NCI-H128 (cell line): ENCODE measurements around the gene HSPG2.
"Not testable (repeated sequence)": the region's sequence is repeated elsewhere in the genome, so short reads cannot be mapped to it uniquely, and the experiment has no call there.

Experiments
- DNase-seq: peaks from one replicate; lab custom pipeline; 2025; ENCODE audit not compliant: unreplicated experiment; lab: John Stamatoyannopoulos, UW

The HSPG2 gene

GRCh38 chr1:21956720-21957552 lies 19.8 kb upstream of the HSPG2 start:
- no peak for DNase-seq

GRCh38 chr1:21955501-21956281 lies 18.6 kb upstream of the HSPG2 start:
- DNase-seq, result no peak

DNA sequence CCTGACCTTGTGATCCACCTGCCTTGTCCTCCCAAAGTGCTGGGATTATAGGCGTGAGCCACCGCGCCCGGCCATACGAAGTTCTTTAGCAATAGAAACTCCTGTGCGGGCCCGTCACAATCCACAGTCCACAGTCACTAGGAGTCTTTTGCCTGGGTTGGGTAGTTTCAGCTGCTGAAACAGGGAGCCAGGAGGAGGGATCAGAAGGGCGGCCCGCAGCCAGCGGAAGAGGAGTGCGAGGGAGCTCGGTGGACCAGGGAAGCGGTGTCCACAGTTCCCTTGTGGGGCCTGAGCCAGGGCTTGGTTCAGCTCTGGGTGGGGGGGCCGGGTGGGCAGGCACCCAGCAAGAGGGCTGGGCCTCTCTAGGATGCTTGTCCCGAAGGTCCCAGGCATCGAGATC lies 17.9 kb upstream of the HSPG2 start:
- no peak for DNase-seq

GRCh38 chr1:21952786-21953520 lies 15.8 kb upstream of the HSPG2 start:
- DNase-seq, result no peak

- DNase-seq, result no peak
Observed at GRCh38 chr1:21951226-21951870, 14.2 kb upstream of the HSPG2 start.

- DNase-seq, result no peak
Observed at GRCh38 chr1:21950734-21951133, 13.6 kb upstream of the HSPG2 start.

GRCh38 chr1:21946836-21947587 lies 9.9 kb upstream of the HSPG2 start:
- DNase-seq, result no peak

DNA sequence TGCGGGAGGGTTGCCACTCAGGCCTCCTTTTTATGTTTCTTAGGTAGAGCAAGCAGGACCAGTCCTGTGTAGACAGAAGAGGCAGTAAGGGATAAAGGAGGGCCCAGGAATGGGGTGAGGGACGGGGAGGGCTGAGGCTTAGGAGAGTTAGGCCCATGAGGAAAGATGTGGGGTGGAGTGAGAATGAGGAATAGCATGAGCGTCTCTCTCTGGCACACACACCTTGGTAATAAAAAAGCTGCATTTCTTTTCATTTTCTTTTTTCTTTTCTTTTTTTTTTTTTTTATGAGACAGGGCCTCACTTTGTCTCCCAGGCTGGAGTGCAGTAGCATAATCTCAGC lies 7.6 kb upstream of the HSPG2 start:
- no peak for DNase-seq

DNA sequence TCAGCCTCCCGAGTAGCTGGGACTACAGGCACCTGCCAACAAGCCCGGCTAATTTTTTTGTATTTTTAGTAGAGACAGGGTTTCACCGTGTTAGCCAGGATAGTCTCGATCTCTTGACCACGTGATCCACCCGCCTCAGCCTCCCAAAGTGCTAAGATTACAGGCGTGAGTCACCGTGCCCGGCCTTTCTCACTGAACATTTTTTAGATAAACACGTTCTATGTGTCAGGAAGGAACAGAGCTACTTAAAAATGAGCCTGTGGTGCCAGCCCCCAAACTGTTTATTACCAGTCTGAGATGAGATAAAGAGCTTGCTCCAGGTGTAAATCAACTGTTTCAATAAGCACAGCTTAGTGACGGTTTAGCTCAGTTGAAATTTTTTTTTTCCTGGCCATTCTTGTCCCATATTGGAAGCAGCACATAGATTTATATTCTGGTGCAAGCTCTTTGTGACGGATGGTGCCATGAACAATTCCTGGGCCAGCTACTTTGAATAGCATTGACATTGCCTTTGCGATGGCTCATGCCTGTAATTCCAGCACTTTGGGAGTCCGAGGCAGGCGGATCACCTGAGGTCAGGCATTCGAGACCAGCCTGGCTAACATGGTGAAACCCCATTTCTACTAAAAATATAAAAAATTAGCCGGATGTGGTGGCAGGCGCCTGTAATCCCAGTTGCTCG lies 6.0 kb upstream of the HSPG2 start:
- DNase-seq, result not testable (repeated sequence)

- DNase-seq, result no peak
Observed at GRCh38 chr1:21942464-21942863, 5.4 kb upstream of the HSPG2 start.

DNA sequence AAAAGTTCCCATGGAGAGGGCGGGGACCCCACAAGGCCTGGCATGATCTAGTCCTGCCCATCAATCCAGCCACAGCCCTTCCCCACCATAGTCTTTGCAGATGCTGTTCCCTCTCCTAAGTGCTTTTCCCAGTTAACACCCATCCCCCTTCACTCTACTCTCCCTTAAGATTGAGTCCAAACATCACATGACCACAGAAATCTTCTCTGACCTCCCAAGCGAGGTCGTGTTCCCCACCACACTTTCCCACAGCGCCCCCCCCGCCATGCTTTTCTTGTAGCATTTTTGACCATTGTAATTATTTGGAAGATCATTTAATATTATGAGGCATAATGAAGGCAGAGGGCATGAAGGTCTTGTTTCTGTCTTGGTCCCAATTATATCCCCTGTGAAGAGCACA lies 4.3 kb upstream of the HSPG2 start:
- no peak for DNase-seq

DNA sequence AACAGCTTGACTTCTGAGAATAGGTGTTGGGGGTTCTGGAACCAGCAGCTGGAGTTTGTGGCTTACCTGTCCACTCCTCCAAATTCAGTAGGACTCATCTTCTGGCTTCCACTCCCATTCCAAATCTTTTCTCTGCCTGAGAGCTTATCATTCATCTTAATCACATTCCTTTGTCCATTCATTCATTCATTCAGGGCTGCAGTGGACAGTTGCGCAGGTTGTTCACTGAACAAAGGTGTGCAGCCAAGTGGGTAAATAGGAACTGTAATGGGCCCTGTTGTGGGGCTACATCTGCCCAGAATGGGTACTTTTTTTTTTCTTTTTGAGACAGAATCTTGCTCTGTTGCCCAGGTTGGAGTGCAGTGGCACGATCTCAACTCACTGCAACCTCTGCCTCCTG lies 3.4 kb upstream of the HSPG2 start:
- no peak for DNase-seq

DNA sequence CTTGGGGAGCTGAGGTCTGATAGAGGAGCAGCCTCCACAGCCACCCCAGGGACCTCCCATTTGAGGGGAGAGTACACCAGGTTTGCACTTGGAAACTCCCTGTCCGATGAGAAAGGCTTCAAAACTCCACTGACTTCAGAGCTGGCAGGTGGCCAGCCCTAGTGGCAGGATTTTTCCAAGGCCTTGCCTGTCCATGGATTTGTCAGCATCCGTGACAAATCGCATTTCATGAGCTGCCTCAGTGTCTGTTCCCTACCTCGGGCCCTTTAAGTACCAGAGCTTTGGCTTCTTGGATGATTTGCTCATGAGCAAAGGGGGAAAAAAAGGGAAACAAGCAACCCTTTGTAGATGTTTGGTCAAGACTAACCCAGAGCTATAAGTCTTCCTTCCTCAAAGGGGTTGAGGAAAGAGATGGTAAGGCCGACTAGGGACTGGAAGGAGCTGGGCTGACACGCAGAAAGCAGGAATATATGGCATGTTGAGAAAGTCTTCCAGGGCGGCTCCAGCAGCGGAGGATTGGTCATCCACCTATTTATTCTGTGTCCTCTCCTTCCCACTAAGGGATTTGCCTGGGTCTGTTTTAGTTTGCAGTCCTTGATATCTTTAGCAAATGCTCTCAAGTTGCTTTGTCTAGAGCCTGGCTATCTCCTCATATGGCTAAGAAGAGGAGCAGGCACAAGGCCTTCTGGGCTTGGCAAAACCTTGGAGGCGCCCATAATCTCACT lies 2.7 kb upstream of the HSPG2 start:
- no peak for DNase-seq

DNA sequence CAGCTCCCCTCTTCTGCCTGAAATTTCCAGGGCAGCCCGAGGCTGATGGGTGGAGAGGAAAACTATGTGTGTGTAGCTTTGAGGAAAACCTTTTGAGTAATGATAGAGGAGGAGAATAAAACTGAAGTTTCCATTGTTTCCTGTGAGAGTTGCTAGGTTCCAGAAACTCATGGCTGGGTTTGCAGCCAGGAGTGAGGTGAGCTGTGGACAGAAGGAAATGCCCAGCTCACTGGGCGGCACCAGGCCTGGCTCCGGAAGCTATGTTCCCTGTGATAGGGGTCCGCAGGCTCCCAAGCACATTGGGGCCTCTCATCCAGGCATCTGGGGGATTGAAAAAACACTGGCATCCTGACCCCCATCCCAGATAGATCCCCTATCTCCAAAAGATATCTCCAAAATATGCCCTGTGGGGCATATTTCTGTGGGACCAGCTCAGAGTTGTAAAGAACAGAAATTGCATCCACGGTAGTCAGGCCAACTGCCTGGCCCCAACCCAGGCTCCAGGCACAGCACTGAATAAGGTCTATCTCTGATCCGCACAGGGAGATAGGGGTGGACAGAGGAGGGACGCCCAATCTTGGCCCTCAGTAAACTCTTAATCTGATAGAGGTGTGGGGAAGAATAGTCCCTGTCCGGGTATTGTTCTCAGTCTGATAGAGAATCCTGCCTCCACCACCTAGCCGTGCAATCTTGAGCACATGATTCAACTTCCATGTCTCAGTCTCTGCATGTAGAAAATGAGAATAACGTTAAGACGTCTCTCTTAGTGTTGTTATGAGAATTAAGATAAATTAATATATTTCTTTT lies 1.8 kb upstream of the HSPG2 start:
- no peak for DNase-seq

DNA sequence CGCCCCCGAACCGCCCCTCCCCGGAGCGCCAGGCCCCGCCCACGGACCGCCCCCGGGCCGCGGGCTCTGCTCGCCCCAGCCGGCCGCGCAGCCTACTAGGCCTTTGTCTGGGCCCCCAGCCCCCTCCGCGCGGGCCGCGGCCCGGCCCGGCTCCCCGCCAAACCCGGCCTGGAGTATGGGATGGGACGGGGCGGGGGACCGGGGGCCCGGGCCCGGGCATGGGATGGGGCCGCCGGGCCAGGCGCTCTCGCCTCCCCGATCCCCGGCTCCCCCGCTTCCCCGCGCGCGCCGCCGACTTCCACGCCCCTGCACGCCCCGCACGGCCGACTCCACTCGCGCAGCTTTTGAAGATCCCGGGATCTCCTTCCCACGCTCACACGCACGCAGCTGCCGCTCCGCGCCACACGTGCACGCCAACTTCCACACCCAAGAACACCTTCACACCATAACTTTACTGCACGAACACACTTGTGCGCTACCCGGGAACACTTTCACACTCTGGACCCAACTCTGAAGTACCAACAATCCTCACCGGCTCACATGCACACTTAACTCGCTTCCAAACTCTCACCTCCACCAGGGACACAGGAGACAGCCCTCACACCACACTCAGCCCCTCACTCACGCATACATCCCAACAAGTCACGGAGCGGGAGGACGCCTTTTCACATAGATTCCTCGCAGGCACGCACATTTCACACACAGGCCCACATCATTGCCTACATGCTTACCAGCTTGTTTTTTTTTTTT lies 437 bp upstream of the HSPG2 start:
- peak; percentile 76 for DNase-seq

- no peak for DNase-seq
Observed at GRCh38 chr1:21936366-21937031, 611 bp downstream of the HSPG2 start.

- DNase-seq, result no peak
Observed at GRCh38 chr1:21935891-21936365, 1.2 kb downstream of the HSPG2 start.
